Measurements from ENCODE around the gene SPATC1L.

DNA sequence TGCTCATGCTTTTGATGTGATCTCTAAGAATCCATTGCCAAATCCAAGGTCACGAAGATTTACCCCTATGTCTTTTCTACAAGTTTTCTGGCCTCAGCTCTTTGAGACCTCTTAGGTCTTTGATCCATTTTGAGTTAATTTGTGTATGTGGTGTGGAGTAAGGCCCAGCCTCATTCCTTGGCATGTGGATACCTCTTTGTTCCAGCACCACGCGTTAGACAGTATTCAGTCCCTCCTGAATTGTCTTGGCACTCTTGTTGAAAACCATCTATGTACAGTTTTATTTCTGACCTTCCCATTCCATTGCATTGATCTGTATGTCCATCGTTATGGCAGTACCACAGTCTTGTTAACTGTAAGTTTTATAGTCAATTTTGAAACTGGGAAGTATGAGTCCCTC is 20.9 kb downstream of the SPATC1L start:
- TF ChIP-seq, protein P1, sequence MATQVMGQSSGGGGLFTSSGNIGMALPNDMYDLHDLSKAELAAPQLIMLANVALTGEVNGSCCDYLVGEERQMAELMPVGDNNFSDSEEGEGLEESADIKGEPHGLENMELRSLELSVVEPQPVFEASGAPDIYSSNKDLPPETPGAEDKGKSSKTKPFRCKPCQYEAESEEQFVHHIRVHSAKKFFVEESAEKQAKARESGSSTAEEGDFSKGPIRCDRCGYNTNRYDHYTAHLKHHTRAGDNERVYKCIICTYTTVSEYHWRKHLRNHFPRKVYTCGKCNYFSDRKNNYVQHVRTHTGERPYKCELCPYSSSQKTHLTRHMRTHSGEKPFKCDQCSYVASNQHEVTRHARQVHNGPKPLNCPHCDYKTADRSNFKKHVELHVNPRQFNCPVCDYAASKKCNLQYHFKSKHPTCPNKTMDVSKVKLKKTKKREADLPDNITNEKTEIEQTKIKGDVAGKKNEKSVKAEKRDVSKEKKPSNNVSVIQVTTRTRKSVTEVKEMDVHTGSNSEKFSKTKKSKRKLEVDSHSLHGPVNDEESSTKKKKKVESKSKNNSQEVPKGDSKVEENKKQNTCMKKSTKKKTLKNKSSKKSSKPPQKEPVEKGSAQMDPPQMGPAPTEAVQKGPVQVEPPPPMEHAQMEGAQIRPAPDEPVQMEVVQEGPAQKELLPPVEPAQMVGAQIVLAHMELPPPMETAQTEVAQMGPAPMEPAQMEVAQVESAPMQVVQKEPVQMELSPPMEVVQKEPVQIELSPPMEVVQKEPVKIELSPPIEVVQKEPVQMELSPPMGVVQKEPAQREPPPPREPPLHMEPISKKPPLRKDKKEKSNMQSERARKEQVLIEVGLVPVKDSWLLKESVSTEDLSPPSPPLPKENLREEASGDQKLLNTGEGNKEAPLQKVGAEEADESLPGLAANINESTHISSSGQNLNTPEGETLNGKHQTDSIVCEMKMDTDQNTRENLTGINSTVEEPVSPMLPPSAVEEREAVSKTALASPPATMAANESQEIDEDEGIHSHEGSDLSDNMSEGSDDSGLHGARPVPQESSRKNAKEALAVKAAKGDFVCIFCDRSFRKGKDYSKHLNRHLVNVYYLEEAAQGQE (IDR thresholded peaks at IDR 0.05) = no peak
- TF ChIP-seq SREBF2 (IDR thresholded peaks at IDR 0.05) = no peak
- no peak for TF ChIP-seq CHD4 (IDR thresholded peaks at IDR 0.05; ENCODE audit: borderline replicate concordance)
- TF ChIP-seq BHLHE40 (IDR thresholded peaks at IDR 0.05; ENCODE audit: low read depth, low read length) = no peak
- no peak for TF ChIP-seq CTCF (IDR thresholded peaks at IDR 0.05)
- no peak for TF ChIP-seq JUNB (IDR thresholded peaks at IDR 0.05)
- no peak for TF ChIP-seq RARB (CRISPR knock-in tag; IDR thresholded peaks at IDR 0.05)
- TF ChIP-seq, protein P2, sequence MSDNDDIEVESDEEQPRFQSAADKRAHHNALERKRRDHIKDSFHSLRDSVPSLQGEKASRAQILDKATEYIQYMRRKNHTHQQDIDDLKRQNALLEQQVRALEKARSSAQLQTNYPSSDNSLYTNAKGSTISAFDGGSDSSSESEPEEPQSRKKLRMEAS (IDR thresholded peaks at IDR 0.05) = no peak
